T-helper 1 cell treated with Interleukin-12 subunit alpha and Interleukin-12 subunit beta and Interleukin-4 antibody, amounts not matched to agents 30 μg/mL and 1 μg/mL, for 36 hours (primary cell): ENCODE measurements around the gene SERINC5.

Source experiments
- H3K27ac Mint-ChIP-seq: one replicate; pipeline ENCODE4 v1.8.0; 2021; ENCODE audit warnings: mild to moderate bottlenecking, mixed read lengths
- H3K27me3 Mint-ChIP-seq: one replicate; pipeline ENCODE4 v1.8.0; 2021; ENCODE audit warnings: low read depth, mixed read lengths
- H3K36me3 Mint-ChIP-seq: one replicate; pipeline ENCODE4 v1.8.0; 2021; ENCODE audit warnings: low read depth, mixed read lengths
- H3K4me1 Mint-ChIP-seq: one replicate; pipeline ENCODE4 v1.8.0; 2021; ENCODE audit warnings: low read depth, mixed read lengths
- H3K4me3 Mint-ChIP-seq: one replicate; pipeline ENCODE4 v1.8.0; 2021; ENCODE audit warnings: mild to moderate bottlenecking, moderate library complexity, mixed read lengths
- H3K9me3 Mint-ChIP-seq: one replicate; pipeline ENCODE4 v1.8.0; 2021; ENCODE audit warnings: mixed read lengths

The SERINC5 gene

DNA sequence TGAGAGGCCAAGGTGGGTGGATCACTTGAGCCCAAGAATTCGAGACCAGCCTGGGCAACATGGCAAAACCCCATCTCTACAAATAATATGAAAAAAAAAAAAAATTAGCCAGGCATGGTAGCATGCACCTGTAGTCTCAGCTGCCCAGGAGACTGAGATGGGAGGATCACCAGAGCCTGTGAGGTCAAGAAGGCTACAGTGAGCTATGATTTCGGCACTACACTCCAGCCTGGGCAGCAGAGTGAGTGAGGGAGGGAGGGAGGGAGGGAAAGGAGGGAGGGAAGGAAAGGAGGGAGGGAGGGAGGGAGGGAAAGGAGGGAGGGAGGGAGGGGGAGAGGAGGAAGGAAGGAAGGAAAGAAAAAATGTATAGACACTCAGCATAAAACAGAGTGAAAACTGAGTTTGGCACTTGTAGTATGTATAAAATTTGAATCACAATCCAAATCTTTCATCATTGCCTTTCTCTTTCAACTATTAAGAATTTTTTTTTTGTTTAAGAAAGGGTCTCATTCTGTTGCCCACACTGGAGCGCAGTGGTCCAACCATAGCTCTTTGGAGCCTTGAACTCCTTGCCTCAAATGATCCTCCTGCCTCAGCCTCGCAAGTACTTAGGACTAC lies 27.8 kb downstream of the SERINC5 start:
- Mint-ChIP-seq H3K4me3 (no peak overlapping the region), H3K36me3 (peaks cover 23% of the 10 kb centered on the region), H3K27me3 (no peaks in the 10 kb centered on the region), H3K9me3 (no peaks in the 10 kb centered on the region), H3K4me1 (peaks cover 36% of the 10 kb centered on the region), H3K27ac (no peak overlapping the region)

DNA sequence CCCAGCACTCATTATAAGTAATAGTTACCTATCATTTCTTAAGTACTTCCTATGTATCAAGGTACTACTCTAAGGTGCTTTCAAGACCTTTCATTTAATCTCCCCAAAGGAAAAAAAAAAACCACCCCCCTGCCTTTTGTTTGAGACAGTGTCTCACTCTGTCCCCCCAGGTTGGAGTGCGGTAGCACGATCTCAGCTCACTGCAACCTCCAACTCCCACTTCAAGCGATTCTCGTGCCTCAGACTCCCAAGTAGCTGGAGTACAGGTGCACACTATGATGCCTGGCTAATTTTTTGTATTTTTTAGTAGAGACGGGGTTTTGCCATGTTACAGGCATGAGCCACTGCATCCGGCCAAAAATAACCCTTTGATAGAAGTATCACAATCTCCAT lies 29.9 kb downstream of the SERINC5 start:
- H3K27me3 Mint-ChIP-seq = no peaks in the 10 kb centered on the region
- H3K27ac Mint-ChIP-seq = no peak overlapping the region
- peaks cover 21% of the 10 kb centered on the region for H3K36me3 Mint-ChIP-seq
- no peaks in the 10 kb centered on the region for H3K9me3 Mint-ChIP-seq
- H3K4me3 Mint-ChIP-seq = no peak overlapping the region
- peaks cover 34% of the 10 kb centered on the region for H3K4me1 Mint-ChIP-seq

- no peak overlapping the region for H3K27ac Mint-ChIP-seq
- peaks cover 32% of the 10 kb centered on the region for H3K4me1 Mint-ChIP-seq
Measured at GRCh38 chr5:80225189-80225933, 30.5 kb downstream of the SERINC5 start.

GRCh38 chr5:80223561-80223960 lies 32.3 kb downstream of the SERINC5 start:
- Mint-ChIP-seq H3K9me3 (no peaks in the 10 kb centered on the region), H3K36me3 (peaks cover 23% of the 10 kb centered on the region), H3K27me3 (no peaks in the 10 kb centered on the region), H3K4me3 (no peak overlapping the region), H3K4me1 (peaks cover 35% of the 10 kb centered on the region), H3K27ac (no peak overlapping the region)

More at GRCh38 chr5:80225189-80225933, 30.5 kb downstream of the SERINC5 start:
- no peaks in the 10 kb centered on the region for H3K27me3 Mint-ChIP-seq
- no peaks in the 10 kb centered on the region for H3K9me3 Mint-ChIP-seq
- no peak overlapping the region for H3K4me3 Mint-ChIP-seq
- peaks cover 21% of the 10 kb centered on the region for H3K36me3 Mint-ChIP-seq

DNA sequence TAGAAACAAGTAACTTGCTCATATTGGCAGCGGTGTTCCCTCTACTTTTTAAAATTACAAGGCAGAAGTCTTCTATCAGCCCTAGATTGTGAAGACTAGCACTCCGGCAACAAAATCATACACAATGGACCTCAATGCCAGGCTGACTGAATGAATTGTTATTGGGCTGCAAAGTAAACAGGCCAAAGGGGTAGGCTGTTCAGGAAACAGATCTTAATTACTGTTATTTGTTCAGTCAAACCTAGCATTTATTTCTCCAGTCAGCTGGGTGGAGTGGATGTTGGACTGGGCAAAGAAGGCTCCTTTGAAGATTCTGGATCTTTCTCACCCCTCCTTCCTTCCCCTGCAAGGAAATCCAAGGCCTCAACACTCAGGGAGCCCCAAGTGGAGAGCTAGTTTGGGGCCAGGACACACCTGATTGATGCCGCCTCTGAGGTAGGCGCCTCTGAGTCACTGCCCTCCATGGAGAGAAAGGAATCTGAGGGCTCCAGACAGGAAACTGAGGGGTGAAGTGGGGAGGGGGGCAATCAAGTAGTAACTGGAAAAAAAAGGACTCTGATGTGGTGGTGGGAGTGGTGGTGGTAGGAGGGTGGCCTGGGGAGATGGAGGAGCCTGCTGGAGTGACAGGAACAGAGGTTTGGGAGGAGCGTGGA lies 35.5 kb downstream of the SERINC5 start:
- no peak overlapping the region for H3K4me3 Mint-ChIP-seq
- H3K4me1 Mint-ChIP-seq = peaks cover 40% of the 10 kb centered on the region
- no peaks in the 10 kb centered on the region for H3K9me3 Mint-ChIP-seq
- H3K36me3 Mint-ChIP-seq = peaks cover 13% of the 10 kb centered on the region
- H3K27me3 Mint-ChIP-seq = no peaks in the 10 kb centered on the region
- no peak overlapping the region for H3K27ac Mint-ChIP-seq

- no peaks in the 10 kb centered on the region for H3K27me3 Mint-ChIP-seq
- H3K9me3 Mint-ChIP-seq = no peaks in the 10 kb centered on the region
- H3K4me1 Mint-ChIP-seq = peaks cover 36% of the 10 kb centered on the region
- H3K36me3 Mint-ChIP-seq = peaks cover 14% of the 10 kb centered on the region
- peak overlapping the region; percentile 57 for H3K4me3 Mint-ChIP-seq
- no peak overlapping the region for H3K27ac Mint-ChIP-seq
Measured at GRCh38 chr5:80219391-80219790, 36.5 kb downstream of the SERINC5 start.

DNA sequence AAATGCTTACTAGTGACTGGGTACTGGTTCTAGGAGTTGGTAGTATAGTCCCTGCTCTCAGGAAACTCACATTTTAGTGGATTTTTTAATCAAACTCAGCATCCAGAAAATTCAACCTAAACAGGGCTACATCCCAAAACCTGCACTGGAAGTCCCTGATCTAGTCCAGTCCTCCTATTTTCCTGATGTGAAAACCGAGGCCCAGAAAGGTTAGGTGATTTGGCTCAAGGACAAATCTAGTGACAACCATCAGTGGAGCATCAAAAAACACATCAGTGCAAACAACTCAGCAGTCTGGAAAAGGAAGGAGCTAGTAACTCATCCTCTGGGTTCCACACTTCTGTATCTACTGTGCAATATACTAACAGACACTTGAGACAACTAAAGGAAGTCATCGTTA lies 38.2 kb downstream of the SERINC5 start:
- Mint-ChIP-seq H3K4me3 (no peak overlapping the region), H3K27me3 (no peaks in the 10 kb centered on the region)

GRCh38 chr5:80216753-80217596 lies 38.9 kb downstream of the SERINC5 start:
- H3K36me3 Mint-ChIP-seq = peaks cover 19% of the 10 kb centered on the region
- no peak overlapping the region for H3K27ac Mint-ChIP-seq
- no peaks in the 10 kb centered on the region for H3K27me3 Mint-ChIP-seq
- H3K4me1 Mint-ChIP-seq = peaks cover 54% of the 10 kb centered on the region
- H3K4me3 Mint-ChIP-seq = peak overlapping the region; percentile 14
- no peaks in the 10 kb centered on the region for H3K9me3 Mint-ChIP-seq

More for the DNA sequence above, 38.2 kb downstream of the SERINC5 start:
- Mint-ChIP-seq H3K9me3 (no peaks in the 10 kb centered on the region), H3K4me1 (peaks cover 47% of the 10 kb centered on the region), H3K27ac (peak overlapping the region; percentile 54), H3K36me3 (peaks cover 19% of the 10 kb centered on the region)

DNA sequence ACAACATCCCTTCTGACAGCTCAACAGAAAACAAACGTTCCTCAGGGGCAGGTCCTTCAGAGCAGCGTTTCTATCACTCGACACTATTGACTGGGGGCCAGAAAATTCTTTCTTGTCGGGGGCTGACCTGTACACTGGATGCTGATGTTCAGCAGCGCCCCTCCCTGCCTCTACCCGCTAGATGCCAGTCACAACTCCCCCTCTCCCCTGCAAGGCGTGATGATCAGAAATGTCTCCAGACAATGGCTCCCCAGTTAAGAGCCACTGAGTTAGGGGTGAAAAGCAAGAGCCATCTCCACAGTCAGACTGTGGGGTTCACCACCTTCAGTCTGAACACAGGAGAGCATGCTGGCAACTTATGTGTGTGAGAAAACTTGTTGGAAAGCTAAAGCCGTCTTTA lies 39.8 kb downstream of the SERINC5 start:
- Mint-ChIP-seq H3K36me3 (peaks cover 21% of the 10 kb centered on the region), H3K27ac (peak overlapping the region; percentile 38), H3K4me1 (peaks cover 56% of the 10 kb centered on the region), H3K4me3 (peak overlapping the region; percentile 45), H3K9me3 (no peaks in the 10 kb centered on the region), H3K27me3 (no peaks in the 10 kb centered on the region)

- Mint-ChIP-seq H3K27ac (no peak overlapping the region), H3K4me1 (peaks cover 58% of the 10 kb centered on the region), H3K9me3 (no peaks in the 10 kb centered on the region), H3K4me3 (no peak overlapping the region), H3K27me3 (no peaks in the 10 kb centered on the region), H3K36me3 (peaks cover 25% of the 10 kb centered on the region)
Measured at GRCh38 chr5:80215523-80215922, 40.3 kb downstream of the SERINC5 start.

DNA sequence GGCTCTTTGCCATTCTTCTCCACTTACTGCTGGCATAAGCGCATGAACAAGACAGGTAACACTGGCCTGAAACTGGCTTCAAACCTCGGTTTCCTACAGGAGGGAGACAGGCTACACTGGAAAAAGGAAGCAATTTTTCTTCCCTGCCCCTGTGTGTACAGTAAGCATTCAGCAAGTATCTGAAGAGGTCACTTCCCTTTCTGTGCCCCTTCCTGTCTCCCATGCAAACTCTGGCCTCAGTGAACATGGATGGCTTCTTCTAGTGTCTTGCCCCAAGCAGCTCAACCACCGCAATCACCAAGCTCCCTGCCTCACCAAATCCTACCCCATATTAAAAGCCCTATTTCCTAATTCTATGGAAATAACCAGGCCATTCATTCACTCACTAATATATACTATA lies 42.4 kb downstream of the SERINC5 start:
- H3K4me1 Mint-ChIP-seq = peaks cover 54% of the 10 kb centered on the region

GRCh38 chr5:80212171-80212667 lies 43.6 kb downstream of the SERINC5 start:
- H3K4me1 Mint-ChIP-seq = peaks cover 48% of the 10 kb centered on the region
- no peak overlapping the region for H3K27ac Mint-ChIP-seq
- no peak overlapping the region for H3K4me3 Mint-ChIP-seq
- no peaks in the 10 kb centered on the region for H3K9me3 Mint-ChIP-seq
- H3K27me3 Mint-ChIP-seq = no peaks in the 10 kb centered on the region
- peaks cover 26% of the 10 kb centered on the region for H3K36me3 Mint-ChIP-seq

More for the DNA sequence above, 42.4 kb downstream of the SERINC5 start:
- Mint-ChIP-seq H3K4me3 (no peak overlapping the region), H3K27ac (no peak overlapping the region), H3K36me3 (peaks cover 24% of the 10 kb centered on the region), H3K9me3 (no peaks in the 10 kb centered on the region), H3K27me3 (no peaks in the 10 kb centered on the region)

DNA sequence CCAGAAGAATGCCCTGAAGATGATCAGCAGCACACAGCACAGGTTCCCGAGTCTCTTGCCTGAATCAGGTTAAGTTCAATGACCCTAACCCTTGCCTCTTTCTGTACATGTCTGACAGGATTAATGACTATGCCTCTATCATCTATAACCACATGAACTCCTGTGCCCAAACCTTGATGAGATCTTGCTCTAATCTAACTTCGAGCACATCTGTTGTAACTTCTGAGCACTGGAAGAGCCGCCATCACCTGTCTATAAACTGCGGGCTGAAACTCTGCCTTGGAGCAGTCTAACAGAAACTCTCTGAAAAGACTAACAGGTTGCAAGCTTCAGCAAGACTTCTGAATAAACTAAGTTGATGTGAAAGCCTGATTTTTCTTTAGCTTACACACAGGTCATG lies 44.5 kb downstream of the SERINC5 start:
- H3K4me1 Mint-ChIP-seq = peaks cover 47% of the 10 kb centered on the region
- H3K27me3 Mint-ChIP-seq = no peaks in the 10 kb centered on the region
- no peak overlapping the region for H3K27ac Mint-ChIP-seq
- no peak overlapping the region for H3K4me3 Mint-ChIP-seq
- peaks cover 30% of the 10 kb centered on the region for H3K36me3 Mint-ChIP-seq
- no peaks in the 10 kb centered on the region for H3K9me3 Mint-ChIP-seq

DNA sequence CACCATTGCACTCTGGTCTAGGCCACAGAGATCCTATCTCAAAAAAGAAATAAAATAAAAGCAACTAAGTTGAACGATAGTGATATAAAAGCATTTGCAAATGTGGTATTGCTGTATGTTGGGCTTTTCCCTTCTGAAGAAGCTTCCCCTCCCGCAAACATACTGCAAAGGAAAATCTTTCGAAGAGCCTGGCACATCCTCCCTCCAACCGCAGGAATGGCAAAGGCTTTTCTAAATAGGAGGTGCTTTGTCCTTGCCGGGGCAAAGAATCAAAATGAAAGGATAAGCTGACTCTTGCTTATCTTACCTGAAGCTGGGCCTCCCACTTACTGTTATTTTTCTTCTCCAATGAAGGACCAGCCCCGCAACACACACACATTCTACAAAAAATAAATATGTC lies 45.8 kb downstream of the SERINC5 start:
- H3K9me3 Mint-ChIP-seq = no peaks in the 10 kb centered on the region
- H3K4me3 Mint-ChIP-seq = no peak overlapping the region
- H3K36me3 Mint-ChIP-seq = peaks cover 29% of the 10 kb centered on the region
- no peaks in the 10 kb centered on the region for H3K27me3 Mint-ChIP-seq
- H3K4me1 Mint-ChIP-seq = peaks cover 50% of the 10 kb centered on the region
- no peak overlapping the region for H3K27ac Mint-ChIP-seq
